Keratinocyte (primary cell): ENCODE results near the gene STARD8. TPM values are rescaled to one million over a fixed set of nuclear protein-coding genes. Genes with fewer than 3 reads are reported as not detected.
A peak's percentile ranks its signal among the peaks of the same experiment; 100 is the strongest.
"Not testable (repeated sequence)": the region's sequence is repeated elsewhere in the genome, so short reads cannot be mapped to it uniquely, and the experiment has no call there.

ENCODE experiments used
- DNase-seq: peaks from one replicate; pipeline ENCODE4 v3.0.0-alpha.2; 2011; ENCODE audit warnings: low read depth, missing footprints, low spot score
- FAIRE-seq: peaks from 2 replicates; lab custom pipeline; 2011; peaks lifted over from hg19 to GRCh38; lab: Jason Lieb, UNC
- H2AFZ ChIP-seq: 2 replicates; pipeline ENCODE4 v1.6.0; 2012; ENCODE audit warnings: low read length, control low read depth, inconsistent platforms; ENCODE audit not compliant: control insufficient read depth
- H3K27ac ChIP-seq: 2 replicates; pipeline ENCODE4 v1.5.1; 2011; ENCODE audit warnings: low read length; ENCODE audit not compliant: control insufficient read depth, insufficient read depth
- H3K27me3 ChIP-seq: 3 replicates; pipeline ENCODE4 v1.6.0; 2011; ENCODE audit warnings: low read length; ENCODE audit not compliant: control insufficient read depth, insufficient read depth; ENCODE audit errors: extremely low read depth
- H3K36me3 ChIP-seq, 2 experiments: 2 replicates in 1 of 2; 3 replicates in 1 of 2; pipeline ENCODE4 v1.5.1; 2011; ENCODE audit warnings: low read length in 2 of 2, mild to moderate bottlenecking in 1 of 2; ENCODE audit not compliant: control insufficient read depth in 2 of 2, insufficient read depth in 2 of 2; ENCODE audit errors: extremely low read depth in 1 of 2
- H3K4me1 ChIP-seq: 3 replicates; pipeline ENCODE4 v1.5.1; 2011; ENCODE audit warnings: low read length; ENCODE audit not compliant: control insufficient read depth, insufficient read depth; ENCODE audit errors: extremely low read depth
- H3K4me2 ChIP-seq: 3 replicates; pipeline ENCODE4 v1.6.0; 2011; ENCODE audit warnings: low read depth, low read length; ENCODE audit not compliant: control insufficient read depth, insufficient read depth; ENCODE audit errors: extremely low read depth
- H3K4me3 ChIP-seq, 3 experiments: fragments of 200-600 bp in 1 of 3; sonication (generic) in 1 of 3; 2 replicates in 2 of 3; 3 replicates in 1 of 3; pipeline ENCODE4 v1.5.1; 2011 to 2016; ENCODE audit warnings: low read length in 3 of 3, mild to moderate bottlenecking in 3 of 3, control low read depth in 2 of 3, inconsistent platforms in 1 of 3, low read depth in 1 of 3, mixed read lengths in 1 of 3, mixed run types in 1 of 3, moderate library complexity in 1 of 3; ENCODE audit not compliant: control insufficient read depth in 2 of 3, insufficient read depth in 2 of 3; ENCODE audit errors: extremely low read depth in 1 of 3
- H3K79me2 ChIP-seq: 2 replicates; pipeline ENCODE4 v1.6.0; 2012; ENCODE audit warnings: low read length; ENCODE audit not compliant: control insufficient read depth, insufficient read depth
- H3K9ac ChIP-seq: 3 replicates; pipeline ENCODE4 v1.6.0; 2011; ENCODE audit warnings: low read length; ENCODE audit not compliant: control insufficient read depth, insufficient read depth; ENCODE audit errors: extremely low read depth
- H3K9me1 ChIP-seq: 3 replicates; pipeline ENCODE4 v1.6.0; 2011; ENCODE audit warnings: low read length; ENCODE audit not compliant: control insufficient read depth, insufficient read depth; ENCODE audit errors: extremely low read depth
- H3K9me3 ChIP-seq: 2 replicates; pipeline ENCODE4 v1.5.1; 2012; ENCODE audit warnings: low read depth, low read length; ENCODE audit not compliant: control insufficient read depth
- H4K20me1 ChIP-seq: 3 replicates; pipeline ENCODE4 v1.6.0; 2011; ENCODE audit warnings: low read length; ENCODE audit not compliant: control insufficient read depth, insufficient read depth; ENCODE audit errors: extremely low read depth
- EZH2 ChIP-seq: IDR thresholded peaks from one replicate; pipeline ENCODE4 v1.6.1; 2012; ENCODE audit warnings: inconsistent platforms, mild to moderate bottlenecking, low read length, moderate library complexity
- dilution Hi-C: fragments of 300-500 bp; cut with MboI; formaldehyde crosslinking; loops from one replicate; pipeline ENCODE4 v1.7.0; 2020; ENCODE audit warnings: low sequenced_read_pairs; ENCODE audit not compliant: extremely low pct_ligation_motif_present
- polyA plus RNA-seq, 5 experiments: library from polyadenylated mRNA; depleted of rRNA in 3 of 5; stranded (reverse) in 3 of 5; stranded (forward) in 1 of 5; unstranded in 1 of 5; fragments of >200 nt; gene quantifications; 1 replicate in 1 of 5; 2 replicates in 3 of 5; 3 replicates in 1 of 5; pipeline versions ENCODE4 v1.2.1 to v1.2.3, GENCODE V29; 2011 to 2012; ENCODE audit warnings: missing spikeins in 2 of 5, low read depth in 1 of 5, low replicate concordance in 1 of 5
- TF ChIP-seq, protein P1 (sequence below), 3 experiments: IDR thresholded peaks in 1 of 3; conservative IDR thresholded peaks in 1 of 3; optimal IDR thresholded peaks in 1 of 3; 2 replicates in 2 of 3; 3 replicates in 1 of 3; pipeline versions ENCODE3 to v1.5.1; 2011; ENCODE audit warnings: low read length in 3 of 3, mild to moderate bottlenecking in 3 of 3, moderate library complexity in 2 of 3, control low read depth in 1 of 3, inconsistent platforms in 1 of 3; ENCODE audit not compliant: insufficient read depth in 2 of 3; ENCODE audit errors: extremely low read depth in 1 of 3

The STARD8 gene
- polyA plus RNA-seq, 1 donor (not counting 4 experiments of a cell fraction or from before 2014, with no cell fraction given): 0.07 TPM

DNA sequence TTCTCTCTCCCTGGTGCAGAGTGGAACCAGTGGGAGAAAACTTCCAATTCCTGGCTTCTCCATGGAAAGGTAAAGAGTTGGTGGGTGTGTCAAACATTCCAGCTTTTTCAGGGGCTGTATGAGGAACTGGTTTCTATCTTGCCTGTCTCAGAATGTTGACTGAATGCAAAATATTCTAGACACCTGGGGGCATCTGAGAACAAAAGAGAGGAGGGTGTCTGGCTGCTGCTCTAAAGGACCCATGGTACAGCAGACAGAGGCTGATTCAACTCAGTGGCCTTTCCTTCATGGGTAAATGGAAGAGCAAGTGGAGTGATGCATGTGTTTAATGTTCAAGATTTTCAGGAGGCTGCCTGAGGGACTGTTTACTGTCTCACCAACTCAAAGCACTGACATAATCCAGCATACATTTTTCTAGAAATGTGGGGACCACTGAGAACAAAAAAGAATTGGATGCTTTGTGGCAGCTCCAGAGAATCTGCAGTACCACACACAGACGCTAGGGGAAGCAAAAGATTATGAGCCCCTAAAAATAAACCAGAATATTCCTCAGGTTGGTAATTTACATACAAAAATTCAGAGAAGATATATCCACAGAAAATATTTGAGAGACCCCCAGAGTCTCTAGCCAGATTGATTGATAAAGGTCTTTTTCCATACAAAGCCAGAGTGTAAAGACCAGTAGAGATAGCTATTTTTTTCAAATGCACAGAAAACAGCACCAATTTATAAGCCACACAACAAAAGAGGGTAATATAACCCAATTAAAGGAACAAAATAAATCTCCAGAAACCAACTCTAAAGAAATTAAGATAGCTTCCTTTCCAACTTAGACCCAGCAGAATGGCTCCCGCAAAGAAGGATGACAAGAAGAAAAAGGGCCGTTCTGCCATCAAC, 48.0 kb upstream of the STARD8 start:
- no peaks in the 10 kb centered on the region for H3K4me1 ChIP-seq
- H3K4me2 ChIP-seq: no peak overlapping the region
- dilution Hi-C loops: no loop called here
- H4K20me1 ChIP-seq: no peaks in the 10 kb centered on the region
- no peak overlapping the region for H3K27ac ChIP-seq
- H3K4me3 ChIP-seq: no peak overlapping the region
- H2AFZ ChIP-seq: no peak overlapping the region
- no peak for DNase-seq
- no peak overlapping the region for H3K9ac ChIP-seq
- no peaks in the 10 kb centered on the region for H3K9me1 ChIP-seq
- no peaks in the 10 kb centered on the region for H3K79me2 ChIP-seq
- H3K27me3 ChIP-seq: no peaks in the 10 kb centered on the region
- TF ChIP-seq, protein P1, sequence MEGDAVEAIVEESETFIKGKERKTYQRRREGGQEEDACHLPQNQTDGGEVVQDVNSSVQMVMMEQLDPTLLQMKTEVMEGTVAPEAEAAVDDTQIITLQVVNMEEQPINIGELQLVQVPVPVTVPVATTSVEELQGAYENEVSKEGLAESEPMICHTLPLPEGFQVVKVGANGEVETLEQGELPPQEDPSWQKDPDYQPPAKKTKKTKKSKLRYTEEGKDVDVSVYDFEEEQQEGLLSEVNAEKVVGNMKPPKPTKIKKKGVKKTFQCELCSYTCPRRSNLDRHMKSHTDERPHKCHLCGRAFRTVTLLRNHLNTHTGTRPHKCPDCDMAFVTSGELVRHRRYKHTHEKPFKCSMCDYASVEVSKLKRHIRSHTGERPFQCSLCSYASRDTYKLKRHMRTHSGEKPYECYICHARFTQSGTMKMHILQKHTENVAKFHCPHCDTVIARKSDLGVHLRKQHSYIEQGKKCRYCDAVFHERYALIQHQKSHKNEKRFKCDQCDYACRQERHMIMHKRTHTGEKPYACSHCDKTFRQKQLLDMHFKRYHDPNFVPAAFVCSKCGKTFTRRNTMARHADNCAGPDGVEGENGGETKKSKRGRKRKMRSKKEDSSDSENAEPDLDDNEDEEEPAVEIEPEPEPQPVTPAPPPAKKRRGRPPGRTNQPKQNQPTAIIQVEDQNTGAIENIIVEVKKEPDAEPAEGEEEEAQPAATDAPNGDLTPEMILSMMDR (optimal IDR thresholded peaks at IDR 0.05 in 1 of 3, IDR thresholded peaks at IDR 0.05 in 1 of 3, conservative IDR thresholded peaks at IDR 0.05 in 1 of 3; ENCODE audit: extremely low read depth in 1 of 3, insufficient read depth in 2 of 3, low read length in 3 of 3): peak in 2 of 3 experiments; percentile 47 to 65
- TF ChIP-seq EZH2: no peak
- no peaks in the 10 kb centered on the region for H3K36me3 ChIP-seq
- H3K9me3 ChIP-seq: peaks cover 3% of the 10 kb centered on the region
- no peak for FAIRE-seq

DNA sequence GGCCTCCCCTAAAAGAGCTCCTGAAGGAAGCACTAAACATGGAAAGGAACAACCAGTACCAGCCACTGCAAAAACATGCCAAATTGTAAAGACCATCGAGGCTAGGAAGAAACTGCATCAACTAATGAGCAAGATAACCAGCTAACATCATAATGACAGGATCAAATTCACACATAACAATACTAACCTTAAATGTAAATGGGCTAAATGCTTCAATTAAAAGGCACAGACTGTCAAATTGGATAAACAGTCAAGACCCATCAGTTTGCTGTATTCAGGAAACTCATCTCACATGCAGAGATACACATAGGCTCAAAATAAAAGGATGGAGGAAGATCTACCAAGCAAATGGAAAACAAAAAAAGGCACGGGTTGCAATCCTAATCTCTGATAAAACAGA, 43.2 kb upstream of the STARD8 start:
- H2AFZ ChIP-seq, H3K27ac ChIP-seq, H3K79me2 ChIP-seq, H3K9me3 ChIP-seq, H3K4me3 ChIP-seq, H3K36me3 ChIP-seq, H4K20me1 ChIP-seq, H3K27me3 ChIP-seq, dilution Hi-C loops, H3K4me1 ChIP-seq, H3K9me1 ChIP-seq, H3K4me2 ChIP-seq, H3K9ac ChIP-seq, FAIRE-seq, DNase-seq: not testable (repeated sequence)

DNA sequence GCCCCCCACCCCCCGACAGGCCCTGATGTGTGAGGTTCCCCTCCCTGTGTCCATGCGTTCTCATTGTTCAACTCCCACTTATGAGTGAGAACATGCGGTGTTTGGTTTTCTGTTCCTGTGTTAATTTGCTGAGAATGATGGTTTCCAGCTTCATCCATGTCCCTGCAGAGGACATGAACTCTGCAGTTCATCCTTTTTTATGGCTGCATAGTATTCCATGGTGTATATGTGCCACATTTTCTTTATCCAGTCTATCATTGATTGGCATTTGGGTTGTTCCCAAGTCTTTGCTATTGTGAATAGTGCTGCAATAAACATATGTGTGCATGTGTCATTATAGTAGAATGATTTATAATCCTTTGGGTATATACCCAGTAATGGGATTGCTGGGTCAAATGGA, 32.7 kb upstream of the STARD8 start:
- H3K4me2 ChIP-seq, dilution Hi-C loops, DNase-seq, H3K9ac ChIP-seq, H3K36me3 ChIP-seq, H3K9me3 ChIP-seq, H3K9me1 ChIP-seq, FAIRE-seq, H3K4me1 ChIP-seq, H3K79me2 ChIP-seq, H3K27me3 ChIP-seq, H4K20me1 ChIP-seq, H3K27ac ChIP-seq, H3K4me3 ChIP-seq, H2AFZ ChIP-seq: not testable (repeated sequence)
